GM23338 (cell line): Measurements from ENCODE around the gene MED13L. TPM values are rescaled to one million over a fixed set of nuclear protein-coding genes. Genes with fewer than 3 reads are reported as not detected.

Experiments
- ATAC-seq: fragments of 200-7000 bp; cut with Tn5 transposase; 3 replicates; pipeline ENCODE4 v1.9.1; 2020
- DNase-seq: peaks from one replicate; pipeline ENCODE4 v3.0.0-alpha.2; 2015; ENCODE audit warnings: low spot score
- H2AFZ ChIP-seq: fragments of 200-600 bp; sonication (generic); 2 replicates; pipeline ENCODE4 v1.8.0; 2016; ENCODE audit warnings: antibody characterized with exemption, mild to moderate bottlenecking, moderate library complexity
- H3F3A ChIP-seq: fragments of 200-600 bp; sonication (generic); replicated peaks from 2 replicates; pipeline ENCODE4 v1.8.0; 2017; ENCODE audit warnings: antibody characterized with exemption, mixed run types, low read depth
- H3K27ac ChIP-seq: fragments of 200-600 bp; sonication (generic); 2 replicates; pipeline ENCODE4 v1.6.1; 2016; ENCODE audit warnings: low read depth
- H3K27me3 ChIP-seq: fragments of 200-600 bp; sonication (generic); 2 replicates; pipeline ENCODE4 v1.8.0; 2016; ENCODE audit warnings: mild to moderate bottlenecking, mixed run types, moderate library complexity; ENCODE audit not compliant: insufficient read depth
- H3K36me3 ChIP-seq: fragments of 200-600 bp; sonication (generic); 2 replicates; pipeline ENCODE4 v1.8.0; 2016; ENCODE audit warnings: mild to moderate bottlenecking; ENCODE audit not compliant: insufficient read depth
- H3K4me1 ChIP-seq: fragments of 200-600 bp; sonication (generic); 2 replicates; pipeline ENCODE4 v1.8.0; 2016; ENCODE audit warnings: mild to moderate bottlenecking, moderate library complexity; ENCODE audit not compliant: insufficient read depth
- H3K4me2 ChIP-seq: fragments of 200-600 bp; sonication (generic); 2 replicates; pipeline ENCODE4 v1.7.1; 2017; ENCODE audit warnings: mixed run types
- H3K4me3 ChIP-seq: fragments of 200-600 bp; sonication (generic); 2 replicates; pipeline ENCODE4 v1.6.1; 2016; ENCODE audit warnings: mixed run types
- H3K79me2 ChIP-seq: fragments of 200-600 bp; sonication (generic); replicated peaks from 2 replicates; pipeline ENCODE4 v1.8.0; 2017; ENCODE audit warnings: mild to moderate bottlenecking; ENCODE audit not compliant: insufficient read depth
- H3K9me2 ChIP-seq: fragments of 200-600 bp; sonication (generic); 2 replicates; pipeline ENCODE4 v1.8.0; 2017; ENCODE audit not compliant: insufficient read depth
- H4K20me1 ChIP-seq: fragments of 200-600 bp; sonication (generic); replicated peaks from 2 replicates; pipeline ENCODE4 v1.8.0; 2017; ENCODE audit warnings: mild to moderate bottlenecking; ENCODE audit not compliant: insufficient read depth
- H3K27ac Mint-ChIP-seq: 2 replicates; pipeline ENCODE4 v1.8.0; 2020; ENCODE audit warnings: inconsistent platforms, mild to moderate bottlenecking, moderate library complexity, mixed read lengths
- H3K27me3 Mint-ChIP-seq: 3 replicates; pipeline ENCODE4 v1.8.0; 2022; ENCODE audit warnings: low read depth, mild to moderate bottlenecking, moderate library complexity, mixed read lengths, inconsistent platforms; ENCODE audit not compliant: insufficient read depth, poor library complexity
- H3K36me3 Mint-ChIP-seq: 3 replicates; pipeline ENCODE4 v1.8.0; 2021; ENCODE audit warnings: low read depth, mild to moderate bottlenecking, inconsistent platforms, moderate library complexity, mixed read lengths
- H3K4me1 Mint-ChIP-seq: 3 replicates; pipeline ENCODE4 v1.8.0; 2020; ENCODE audit warnings: mild to moderate bottlenecking, inconsistent platforms, mixed read lengths
- H3K4me3 Mint-ChIP-seq: 3 replicates; pipeline ENCODE4 v1.8.0; 2021; ENCODE audit warnings: moderate library complexity, mild to moderate bottlenecking, inconsistent platforms, mixed read lengths
- H3K9me3 Mint-ChIP-seq: 3 replicates; pipeline ENCODE4 v1.8.0; 2020; ENCODE audit warnings: moderate library complexity, mild to moderate bottlenecking, inconsistent platforms, mixed read lengths
- CREB1 ChIP-seq: fragments of 250-450 bp; sonication (Bioruptor Pico); IDR thresholded peaks from 2 replicates; pipeline ENCODE4 v1.5.0; 2020; ENCODE audit warnings: low read depth, mild to moderate bottlenecking, moderate library complexity
- CTCF ChIP-seq, 2 experiments: fragments of 200-600 bp in 1 of 2; sonication (generic) in 1 of 2; conservative IDR thresholded peaks; 2 replicates each; pipeline versions ENCODE4 v1.5.1 to v1.6.1; 2016 to 2017; ENCODE audit warnings: antibody characterized with exemption in 2 of 2, low read depth in 2 of 2, mild to moderate bottlenecking in 2 of 2, moderate library complexity in 1 of 2
- ETS1 ChIP-seq: IDR thresholded peaks from 2 replicates; pipeline ENCODE4 v1.6.1; 2016; ENCODE audit warnings: antibody characterized with exemption
- EZH2 ChIP-seq: fragments of 200-600 bp; sonication (generic); IDR thresholded peaks from one replicate; pipeline ENCODE4 v1.8.0; 2017; ENCODE audit warnings: antibody characterized with exemption, mild to moderate bottlenecking, low read depth; ENCODE audit not compliant: unreplicated experiment
- EZH2phosphoT487 ChIP-seq: fragments of 200-600 bp; sonication (generic); IDR thresholded peaks from one replicate; pipeline ENCODE4 v1.8.1; 2018; ENCODE audit warnings: antibody characterized with exemption; ENCODE audit not compliant: unreplicated experiment
- JUNB ChIP-seq: IDR thresholded peaks from one replicate; pipeline ENCODE4 v1.6.1; 2016; ENCODE audit warnings: antibody characterized with exemption; ENCODE audit not compliant: unreplicated experiment
- NANOG ChIP-seq: IDR thresholded peaks from 2 replicates; pipeline ENCODE4 v1.6.1; 2016; ENCODE audit warnings: antibody characterized with exemption, borderline replicate concordance
- POLR2AphosphoS5 ChIP-seq: IDR thresholded peaks from 2 replicates; pipeline ENCODE4 v1.6.1; 2016; ENCODE audit warnings: antibody characterized with exemption, low read depth
- REST ChIP-seq: IDR thresholded peaks from one replicate; pipeline ENCODE4 v1.6.1; 2018; ENCODE audit warnings: antibody characterized with exemption; ENCODE audit not compliant: unreplicated experiment
- STAT1 ChIP-seq: IDR thresholded peaks from one replicate; pipeline ENCODE4 v1.6.1; 2016; ENCODE audit warnings: antibody characterized with exemption; ENCODE audit not compliant: unreplicated experiment
- ZNF114 ChIP-seq: fragments of 250-450 bp; sonication (Bioruptor Pico); IDR thresholded peaks from 2 replicates; pipeline ENCODE4 v1.5.0; 2020; ENCODE audit warnings: mild to moderate bottlenecking, moderate library complexity
- ZNF331 ChIP-seq: fragments of 250-450 bp; sonication (Bioruptor Pico); IDR thresholded peaks from 2 replicates; pipeline ENCODE4 v1.5.0; 2020; ENCODE audit warnings: low read depth, mild to moderate bottlenecking, moderate library complexity
- ZNF462 ChIP-seq: fragments of 250-450 bp; sonication (Bioruptor Pico); IDR thresholded peaks from 2 replicates; pipeline ENCODE4 v1.5.0; 2020; ENCODE audit warnings: mild to moderate bottlenecking, moderate library complexity
- polyA plus RNA-seq: library from polyadenylated mRNA; unstranded; fragments of >200 nt; fragmentation: Nextera tagmentation; extraction: Ambion mirVana; gene quantifications from 2 replicates; pipeline ENCODE4 v1.2.1, GENCODE V29; 2016
- total RNA-seq: library from RNA; depleted of rRNA; stranded (reverse); fragments of >200 nt; shearing (Covaris generic); gene quantifications from 2 replicates; pipeline ENCODE4 v1.2.3, GENCODE V29; 2014

The MED13L gene
- total and polyA plus RNA-seq, 2 experiments from 2014 or later, result 20.9 to 73.6 TPM

GRCh38 chr12:116053479-116054200 is 223.9 kb downstream of the MED13L start:
- Mint-ChIP-seq H3K27me3 (no peaks in the 10 kb centered on the region), H3K9me3 (no peaks in the 10 kb centered on the region), H3K4me3 (no peak overlapping the region), H3K27ac (peak overlapping the region; percentile 7; the same call in 1 of the 2 replicates), H3K4me1 (peaks cover 5% of the 10 kb centered on the region), H3K36me3 (no peaks in the 10 kb centered on the region)
- Histone ChIP-seq H2AFZ (no peak overlapping the region), H3K27me3 (no peaks in the 10 kb centered on the region), H3K9me2 (no peaks in the 10 kb centered on the region), H3K4me2 (no peak overlapping the region), H3K36me3 (no peaks in the 10 kb centered on the region), H3K79me2 (peaks cover 22% of the 10 kb centered on the region), H3F3A (no peaks in the 10 kb centered on the region), H4K20me1 (no peaks in the 10 kb centered on the region; the same call in 1 of the 2 replicates), H3K4me3 (no peak overlapping the region), H3K4me1 (no peaks in the 10 kb centered on the region), H3K27ac (no peak overlapping the region)
- DNase-seq, result no peak
- no peak for ATAC-seq
- no peak for TF ChIP-seq POLR2AphosphoS5
- TF ChIP-seq ETS1, result no peak
- TF ChIP-seq ZNF114, result no peak
- TF ChIP-seq EZH2phosphoT487, result no peak
- TF ChIP-seq CREB1 (CRISPR knock-in tag), result no peak
- no peak for TF ChIP-seq EZH2
- no peak for TF ChIP-seq CTCF (conservative IDR thresholded peaks at IDR 0.05; ENCODE audit: low read depth in 2 of 2)
- TF ChIP-seq ZNF331, result no peak
- TF ChIP-seq ZNF462 (CRISPR knock-in tag), result no peak
- TF ChIP-seq NANOG, result no peak
- no peak for TF ChIP-seq REST
- TF ChIP-seq STAT1, result no peak
- TF ChIP-seq JUNB, result no peak
